HG02973 (cell line): ENCODE results near the gene MACF1.
"Not testable (repeated sequence)": the region's sequence is repeated elsewhere in the genome, so short reads cannot be mapped to it uniquely, and the experiment has no call there.

Experiments used
- ATAC-seq: cut with Tn5 transposase; IDR thresholded peaks from one replicate; pipeline ENCODE4 v1.9.1; 2021; ENCODE audit warnings: moderate library complexity; ENCODE audit not compliant: unreplicated experiment

MACF1 gene

GRCh38 chr1:39204441-39205081 is at the start of gene MACF1:
Gene MACF1 (plus strand): TSS chr1:39204695. CDS start chr1:39205023, 328 bp downstream.
- ATAC-seq: no peak

- no peak for ATAC-seq
These were observed 47.2 kb upstream of the MACF1 start for GRCh38 chr1:39157304-39157703.

GRCh38 chr1:39158327-39159086 is 46.0 kb upstream of the MACF1 start:
- no peak for ATAC-seq

- ATAC-seq: no peak
These were observed 45.1 kb upstream of the MACF1 start for GRCh38 chr1:39159224-39160036.

- ATAC-seq: no peak
These were observed 43.8 kb upstream of the MACF1 start for GRCh38 chr1:39160703-39161102.

GRCh38 chr1:39161811-39162210 is 42.7 kb upstream of the MACF1 start:
- not testable (repeated sequence) for ATAC-seq

- ATAC-seq: no peak
These were observed 41.0 kb upstream of the MACF1 start for GRCh38 chr1:39163469-39163868.

GRCh38 chr1:39164256-39164655 is 40.2 kb upstream of the MACF1 start:
- no peak for ATAC-seq

GRCh38 chr1:39165049-39165448 is 39.4 kb upstream of the MACF1 start:
- no peak for ATAC-seq

- ATAC-seq: no peak
These were observed 39.0 kb upstream of the MACF1 start for GRCh38 chr1:39165488-39165887.

GRCh38 chr1:39167632-39168209 is 36.8 kb upstream of the MACF1 start:
- ATAC-seq: no peak

GRCh38 chr1:39168301-39169080 is 36.0 kb upstream of the MACF1 start:
- ATAC-seq: no peak

GRCh38 chr1:39170731-39171667 is 33.5 kb upstream of the MACF1 start:
- ATAC-seq: no peak

- no peak for ATAC-seq
These were observed 31.1 kb upstream of the MACF1 start for GRCh38 chr1:39173119-39173994.

GRCh38 chr1:39173995-39174380 is 30.5 kb upstream of the MACF1 start:
- ATAC-seq: no peak

GRCh38 chr1:39174390-39175081 is 30.0 kb upstream of the MACF1 start:
- ATAC-seq: no peak

- ATAC-seq: no peak
These were observed 26.8 kb upstream of the MACF1 start for GRCh38 chr1:39177706-39178105.
